ENCODE data around the gene CADM3.

CADM3 gene

GRCh38 chr1:159211331-159212136, 40.1 kb downstream of the CADM3 start:
- Histone ChIP-seq H3K27me3 (ENCODE audit: control insufficient read depth, insufficient read depth, low read length) (no peaks in the 10 kb centered on the region), H3K9me3 (ENCODE audit: control insufficient read depth, low read length) (no peaks in the 10 kb centered on the region), H3K27ac (no peak overlapping the region), H3K79me2 (no peaks in the 10 kb centered on the region), H2AFZ (no peak overlapping the region), H3K4me3 (ENCODE audit: low read depth, low read length) (no peak overlapping the region), H3K36me3 (ENCODE audit: control insufficient read depth, insufficient read depth, low read length) (no peaks in the 10 kb centered on the region), H3K4me2 (ENCODE audit: low read length) (no peak overlapping the region), H3K9ac (no peak overlapping the region), H3K4me1 (no peaks in the 10 kb centered on the region)
- peak; percentile 56 for TF ChIP-seq CTCF (IDR thresholded peaks at IDR 0.05)

GRCh38 chr1:159212596-159212995, 41.2 kb downstream of the CADM3 start:
- no peaks in the 10 kb centered on the region for H3K27me3 ChIP-seq (ENCODE audit: control insufficient read depth, insufficient read depth, low read length)
- no peak for TF ChIP-seq CTCF (IDR thresholded peaks at IDR 0.05)

GRCh38 chr1:159214149-159214760, 42.8 kb downstream of the CADM3 start:
- Histone ChIP-seq H3K27ac (no peak overlapping the region), H3K79me2 (no peaks in the 10 kb centered on the region), H3K9ac (no peak overlapping the region), H3K4me1 (no peaks in the 10 kb centered on the region), H3K9me3 (ENCODE audit: control insufficient read depth, low read length) (no peaks in the 10 kb centered on the region), H3K27me3 (ENCODE audit: control insufficient read depth, insufficient read depth, low read length) (no peaks in the 10 kb centered on the region), H3K4me2 (ENCODE audit: low read length) (no peak overlapping the region), H3K4me3 (ENCODE audit: low read depth, low read length) (no peak overlapping the region), H3K36me3 (ENCODE audit: control insufficient read depth, insufficient read depth, low read length) (no peaks in the 10 kb centered on the region), H2AFZ (no peak overlapping the region)
- TF ChIP-seq CTCF (IDR thresholded peaks at IDR 0.05) = peak; percentile 66

More at GRCh38 chr1:159212596-159212995, 41.2 kb downstream of the CADM3 start:
- no peak overlapping the region for H3K27ac ChIP-seq
- no peaks in the 10 kb centered on the region for H3K79me2 ChIP-seq
- H3K4me2 ChIP-seq (ENCODE audit: low read length) = no peak overlapping the region
- no peaks in the 10 kb centered on the region for H3K9me3 ChIP-seq (ENCODE audit: control insufficient read depth, low read length)
- H3K4me3 ChIP-seq (ENCODE audit: low read depth, low read length) = no peak overlapping the region
- H3K36me3 ChIP-seq (ENCODE audit: control insufficient read depth, insufficient read depth, low read length) = no peaks in the 10 kb centered on the region
- H3K9ac ChIP-seq = no peak overlapping the region
- H2AFZ ChIP-seq = no peak overlapping the region
- H3K4me1 ChIP-seq = no peaks in the 10 kb centered on the region

GRCh38 chr1:159218649-159219636, 47.5 kb downstream of the CADM3 start:
- no peaks in the 10 kb centered on the region for H3K79me2 ChIP-seq
- no peak overlapping the region for H3K27ac ChIP-seq
- no peak overlapping the region for H2AFZ ChIP-seq
- no peaks in the 10 kb centered on the region for H3K9me3 ChIP-seq (ENCODE audit: control insufficient read depth, low read length)
- no peaks in the 10 kb centered on the region for H3K4me1 ChIP-seq
- no peak overlapping the region for H3K4me3 ChIP-seq (ENCODE audit: low read depth, low read length)
- H3K36me3 ChIP-seq (ENCODE audit: control insufficient read depth, insufficient read depth, low read length) = no peaks in the 10 kb centered on the region
- no peak for TF ChIP-seq CTCF (IDR thresholded peaks at IDR 0.05)
- H3K4me2 ChIP-seq (ENCODE audit: low read length) = no peak overlapping the region
- H3K9ac ChIP-seq = no peak overlapping the region
- no peaks in the 10 kb centered on the region for H3K27me3 ChIP-seq (ENCODE audit: control insufficient read depth, insufficient read depth, low read length)

All from parathyroid adenoma (tissue), 2 donors.